GM21576 (cell line): ENCODE results near the gene FOXJ1.

Experiments used
- ATAC-seq: cut with Tn5 transposase; IDR thresholded peaks from one replicate; pipeline ENCODE4 v1.9.1; 2021; ENCODE audit warnings: mild to moderate bottlenecking, moderate library complexity; ENCODE audit not compliant: unreplicated experiment

The FOXJ1 gene

GRCh38 chr17:76160896-76161528 lies 20.0 kb upstream of the FOXJ1 start:
- no peak for ATAC-seq

- no peak for ATAC-seq
Observed at GRCh38 chr17:76159157-76159556, 18.1 kb upstream of the FOXJ1 start.

- no peak for ATAC-seq
Observed at GRCh38 chr17:76157759-76158158, 16.7 kb upstream of the FOXJ1 start.

GRCh38 chr17:76156662-76156991 lies 15.6 kb upstream of the FOXJ1 start:
- ATAC-seq, result no peak

- no peak for ATAC-seq
Observed at GRCh38 chr17:76155988-76156661, 15.1 kb upstream of the FOXJ1 start.

GRCh38 chr17:76154936-76155845 lies 14.1 kb upstream of the FOXJ1 start:
- no peak for ATAC-seq

GRCh38 chr17:76154292-76154691 lies 13.2 kb upstream of the FOXJ1 start:
- no peak for ATAC-seq

GRCh38 chr17:76153640-76154039 lies 12.6 kb upstream of the FOXJ1 start:
- no peak for ATAC-seq

- ATAC-seq, result no peak
Observed at GRCh38 chr17:76153202-76153601, 12.2 kb upstream of the FOXJ1 start.

GRCh38 chr17:76152591-76152990 lies 11.5 kb upstream of the FOXJ1 start:
- ATAC-seq, result no peak

- no peak for ATAC-seq
Observed at GRCh38 chr17:76151896-76152454, 10.9 kb upstream of the FOXJ1 start.

- no peak for ATAC-seq
Observed at GRCh38 chr17:76150712-76151622, 9.9 kb upstream of the FOXJ1 start.

GRCh38 chr17:76149214-76149613 lies 8.2 kb upstream of the FOXJ1 start:
- ATAC-seq, result no peak

- no peak for ATAC-seq
Observed at GRCh38 chr17:76148015-76148326, 6.9 kb upstream of the FOXJ1 start.

- no peak for ATAC-seq
Observed at GRCh38 chr17:76147211-76148014, 6.4 kb upstream of the FOXJ1 start.

GRCh38 chr17:76146053-76146851 lies 5.2 kb upstream of the FOXJ1 start:
- ATAC-seq, result no peak

GRCh38 chr17:76145231-76146052 lies 4.4 kb upstream of the FOXJ1 start:
- ATAC-seq, result no peak

- ATAC-seq, result no peak
Observed at GRCh38 chr17:76142585-76143041, 1.6 kb upstream of the FOXJ1 start.
